HS-5 (cell line): Measurements from ENCODE around the gene CDR2L.
"Not testable (repeated sequence)": the region's sequence is repeated elsewhere in the genome, so short reads cannot be mapped to it uniquely, and the experiment has no call there.

Experiments
- DNase-seq: peaks from one replicate; pipeline ENCODE4 v3.0.0-alpha.2; 2012; ENCODE audit warnings: low read depth

Gene CDR2L

DNA sequence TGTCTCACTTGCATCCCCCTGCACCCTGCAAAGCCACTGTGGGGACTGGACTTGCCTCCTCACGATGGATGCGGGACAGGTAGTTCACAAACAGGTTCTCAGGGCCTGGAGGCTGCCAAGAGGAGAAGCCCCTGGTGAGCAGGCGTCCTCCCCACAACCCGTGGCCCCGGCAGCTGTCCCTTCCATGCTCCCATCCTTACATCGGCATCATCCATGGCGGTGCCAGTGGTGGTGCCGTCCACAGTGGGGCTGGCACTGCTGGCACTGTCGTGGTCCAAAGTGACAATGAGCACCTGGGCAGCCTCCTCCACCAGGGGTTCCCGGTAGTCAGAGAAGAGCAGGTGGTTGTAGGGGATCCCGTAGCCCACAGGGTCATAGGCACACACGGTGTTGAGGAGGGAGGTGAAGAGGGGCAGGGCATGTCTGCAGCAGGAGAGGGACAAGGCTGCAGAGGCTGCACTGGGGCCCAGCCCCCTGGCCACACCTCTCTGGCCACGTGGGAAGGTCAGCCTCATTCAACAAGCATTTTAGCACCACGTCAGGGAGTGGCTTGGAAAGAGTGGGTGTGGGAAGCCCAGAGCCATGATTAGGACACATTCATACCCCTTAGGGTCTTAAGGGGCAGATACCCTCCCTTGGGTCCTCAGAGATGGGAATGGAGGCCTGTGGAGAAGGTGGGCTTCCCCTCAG is 27.5 kb upstream of the CDR2L start:
- no peak for DNase-seq

DNA sequence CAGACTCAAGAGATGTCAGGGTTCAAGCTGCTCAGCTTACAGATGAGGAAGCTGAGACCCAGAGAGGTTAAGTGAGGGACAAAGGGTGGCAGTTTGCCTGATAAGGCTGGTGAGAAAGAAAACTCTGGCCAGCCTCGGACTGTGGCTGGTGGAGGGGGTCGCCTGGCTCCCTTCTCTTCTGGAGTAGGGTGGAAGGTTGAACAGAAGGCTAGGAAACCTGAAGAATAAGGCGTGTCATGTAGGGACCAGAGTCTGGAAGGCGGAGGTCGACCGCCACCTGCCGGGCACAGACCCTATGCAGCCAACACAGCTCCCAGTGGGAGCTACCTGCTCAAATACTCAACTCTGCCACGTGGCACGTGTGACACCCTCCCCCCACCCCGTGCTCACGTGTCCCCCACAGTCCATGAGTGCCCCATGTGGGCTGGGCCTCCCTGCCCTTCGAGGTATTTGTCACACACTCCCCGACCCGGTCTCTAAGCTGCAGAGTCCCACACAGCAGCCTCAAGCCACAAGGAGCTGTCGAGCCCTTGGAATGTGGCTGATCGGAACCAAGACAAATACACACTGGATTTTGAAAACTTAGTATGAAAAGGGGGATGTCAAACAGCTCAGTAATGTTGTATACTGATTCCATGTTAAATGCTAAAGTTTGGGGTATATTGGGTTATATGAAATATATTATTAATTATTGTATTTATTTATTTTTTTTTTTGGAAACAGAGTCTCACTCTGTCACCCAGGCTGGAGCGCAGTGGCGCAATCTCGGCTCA is 26.7 kb upstream of the CDR2L start:
- DNase-seq = no peak

GRCh38 chr17:74961657-74962350 is 25.6 kb upstream of the CDR2L start:
- peak; percentile 49 for DNase-seq

- DNase-seq = no peak
Measured at GRCh38 chr17:74962622-74963394, 24.6 kb upstream of the CDR2L start.

- no peak for DNase-seq
Measured at GRCh38 chr17:74963656-74964055, 23.8 kb upstream of the CDR2L start.

- no peak for DNase-seq
Measured at GRCh38 chr17:74964246-74964761, 23.1 kb upstream of the CDR2L start.

DNA sequence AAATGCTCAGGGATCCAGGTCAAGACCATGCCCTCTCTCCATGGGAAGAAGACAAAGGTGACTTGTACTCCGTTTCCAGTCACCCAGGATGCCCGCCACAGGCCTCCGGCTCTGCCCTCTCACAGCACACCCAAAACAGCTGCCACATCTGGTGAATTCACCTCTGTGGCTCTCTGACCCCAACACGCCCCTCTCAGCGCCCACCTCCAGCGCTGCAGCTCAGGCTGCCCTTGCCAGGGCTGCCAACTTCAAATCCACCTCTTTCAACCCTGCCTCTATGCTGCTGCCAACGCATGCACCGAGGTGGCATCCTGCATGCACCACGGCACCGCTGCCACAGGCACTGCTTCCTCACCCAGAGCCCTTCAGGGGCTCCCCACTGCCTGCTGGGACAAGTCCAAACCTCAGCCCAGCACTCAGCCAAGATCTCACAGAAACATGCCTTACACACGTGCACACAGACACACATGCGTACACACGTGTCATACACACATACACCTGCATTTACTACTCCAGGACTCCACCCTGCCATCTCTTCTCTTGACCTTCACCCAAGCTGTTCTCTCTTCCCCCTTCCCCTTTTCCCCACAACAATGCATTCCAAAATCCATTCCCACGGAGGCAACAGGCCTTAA is 22.3 kb upstream of the CDR2L start:
- DNase-seq = no peak

- DNase-seq = no peak
Measured at GRCh38 chr17:74968361-74968780, 19.1 kb upstream of the CDR2L start.

GRCh38 chr17:74969501-74969900 is 17.9 kb upstream of the CDR2L start:
- not testable (repeated sequence) for DNase-seq

- no peak for DNase-seq
Measured at GRCh38 chr17:74970395-74970794, 17.0 kb upstream of the CDR2L start.

GRCh38 chr17:74971069-74971841 is 16.2 kb upstream of the CDR2L start:
- no peak for DNase-seq

DNA sequence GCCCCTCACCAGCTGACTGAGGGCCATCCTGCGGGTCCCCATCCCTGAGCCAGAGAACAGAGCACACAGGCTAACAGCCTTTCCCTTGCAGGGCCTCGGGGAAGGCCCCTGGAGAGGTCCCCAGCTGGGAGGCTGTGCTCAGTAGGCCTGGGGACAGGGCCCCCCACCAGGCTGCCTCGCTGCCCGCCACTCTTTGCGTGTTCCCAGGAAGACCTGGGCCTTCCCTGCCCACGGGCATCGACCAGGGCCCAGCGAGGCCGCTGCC is 15.7 kb upstream of the CDR2L start:
- DNase-seq = no peak

- no peak for DNase-seq
Measured at GRCh38 chr17:74972107-74972972, 15.1 kb upstream of the CDR2L start, which contains the start of gene HID1. TSS of gene HID1 (minus strand) at chr17:74972759. CDS start at chr17:74972656, 103 bp downstream.

- no peak for DNase-seq
Measured at GRCh38 chr17:74972973-74973328, 14.5 kb upstream of the CDR2L start.

DNA sequence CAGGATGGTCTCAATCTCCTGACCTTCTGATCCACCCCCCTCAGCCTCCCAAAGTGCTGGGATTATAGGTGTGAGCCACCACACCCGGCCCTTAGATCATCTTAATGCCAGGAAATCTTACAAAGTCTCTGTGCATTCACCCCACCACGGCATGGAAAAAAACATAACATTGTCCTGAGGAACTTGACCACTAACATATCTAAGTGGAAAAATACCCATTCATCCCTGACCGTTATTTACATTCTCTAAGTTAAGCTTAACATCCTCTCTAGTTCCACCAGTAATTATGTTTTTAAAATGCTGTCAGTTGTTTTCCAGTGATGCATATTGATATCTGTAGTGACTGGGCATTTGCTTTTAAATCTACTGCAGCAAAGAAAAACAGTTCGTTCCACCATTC is 11.5 kb upstream of the CDR2L start:
- no peak for DNase-seq

DNA sequence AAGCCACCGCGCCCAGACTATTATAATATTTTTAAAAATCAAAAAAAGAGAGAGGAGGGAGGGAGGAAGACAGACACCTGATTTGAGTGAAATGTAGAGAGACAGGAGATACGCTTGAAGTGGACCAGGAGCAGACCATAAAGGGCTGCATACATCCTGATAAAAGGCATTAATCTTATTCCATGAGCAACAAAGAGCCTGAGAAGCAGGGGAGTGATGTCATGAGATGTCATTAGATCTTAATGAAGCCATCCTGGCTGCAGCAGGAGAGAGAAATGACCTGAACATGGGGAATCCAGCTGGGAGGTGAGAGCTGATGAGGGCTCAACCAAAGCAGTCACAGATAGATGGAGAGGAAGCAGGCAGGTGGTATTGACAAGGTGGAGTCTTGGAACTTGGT is 9.6 kb upstream of the CDR2L start:
- DNase-seq = no peak

- no peak for DNase-seq
Measured at GRCh38 chr17:74978240-74978639, 9.2 kb upstream of the CDR2L start.

GRCh38 chr17:74979408-74980146 is 7.9 kb upstream of the CDR2L start:
- no peak for DNase-seq

DNA sequence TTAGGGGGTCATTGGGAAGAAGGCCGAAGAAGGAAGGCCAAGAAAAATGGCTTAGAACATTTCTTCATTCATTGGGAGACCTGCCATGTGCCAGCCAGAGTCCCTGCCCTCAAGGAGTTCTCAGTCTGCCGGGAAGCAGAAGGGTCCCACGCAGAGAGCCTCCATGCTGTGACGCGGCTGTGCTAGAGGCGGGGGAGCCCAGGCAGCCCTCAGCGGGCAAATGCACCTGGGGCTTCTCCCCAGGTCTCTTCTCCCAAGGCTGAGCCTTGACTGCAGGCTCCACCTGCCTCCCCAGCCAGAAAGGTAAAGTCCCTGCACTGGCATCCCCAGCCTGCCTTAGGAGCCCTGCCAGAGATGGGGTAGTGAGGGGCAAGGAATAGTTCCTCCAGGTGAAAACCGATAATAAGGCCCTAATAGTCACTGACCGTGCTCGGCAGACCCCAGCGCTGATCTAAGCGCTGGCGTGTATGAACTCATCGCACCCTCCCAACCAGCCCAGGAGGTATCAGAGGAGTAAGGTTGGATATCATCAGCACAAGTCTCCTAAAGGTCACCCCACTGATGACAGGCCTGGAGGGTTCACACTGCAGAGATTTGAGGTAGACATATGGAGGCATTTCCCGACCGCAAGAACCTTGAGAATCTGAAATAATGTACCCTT is 6.0 kb upstream of the CDR2L start:
- DNase-seq = no peak
